Ovary (tissue), 3 donors: ENCODE measurements around the gene MCRS1.

Experiments used
- EP300 ChIP-seq: sonication (generic); formaldehyde crosslinking; IDR thresholded peaks from one replicate; pipeline ENCODE4 v1.6.1; 2017; ENCODE audit warnings: antibody characterized with exemption
- POLR2A ChIP-seq: fragments of 450-650 bp; IDR thresholded peaks from one replicate; pipeline ENCODE4 v1.6.1; 2017; ENCODE audit warnings: antibody characterized with exemption, mild to moderate bottlenecking, moderate library complexity
- TF ChIP-seq, protein P1 (sequence below), 3 donors: fragments of 450-650 bp in 2 of 3; fragments of 200-600 bp in 1 of 3; IDR thresholded peaks; one replicate each; pipeline versions ENCODE4 v1.5.1 to v1.8.0; 2016 to 2022; ENCODE audit warnings: antibody characterized with exemption in 3 of 3, mild to moderate bottlenecking in 1 of 3
- donor health status: DM: no; HTN: no; CAD: no.

DNA sequence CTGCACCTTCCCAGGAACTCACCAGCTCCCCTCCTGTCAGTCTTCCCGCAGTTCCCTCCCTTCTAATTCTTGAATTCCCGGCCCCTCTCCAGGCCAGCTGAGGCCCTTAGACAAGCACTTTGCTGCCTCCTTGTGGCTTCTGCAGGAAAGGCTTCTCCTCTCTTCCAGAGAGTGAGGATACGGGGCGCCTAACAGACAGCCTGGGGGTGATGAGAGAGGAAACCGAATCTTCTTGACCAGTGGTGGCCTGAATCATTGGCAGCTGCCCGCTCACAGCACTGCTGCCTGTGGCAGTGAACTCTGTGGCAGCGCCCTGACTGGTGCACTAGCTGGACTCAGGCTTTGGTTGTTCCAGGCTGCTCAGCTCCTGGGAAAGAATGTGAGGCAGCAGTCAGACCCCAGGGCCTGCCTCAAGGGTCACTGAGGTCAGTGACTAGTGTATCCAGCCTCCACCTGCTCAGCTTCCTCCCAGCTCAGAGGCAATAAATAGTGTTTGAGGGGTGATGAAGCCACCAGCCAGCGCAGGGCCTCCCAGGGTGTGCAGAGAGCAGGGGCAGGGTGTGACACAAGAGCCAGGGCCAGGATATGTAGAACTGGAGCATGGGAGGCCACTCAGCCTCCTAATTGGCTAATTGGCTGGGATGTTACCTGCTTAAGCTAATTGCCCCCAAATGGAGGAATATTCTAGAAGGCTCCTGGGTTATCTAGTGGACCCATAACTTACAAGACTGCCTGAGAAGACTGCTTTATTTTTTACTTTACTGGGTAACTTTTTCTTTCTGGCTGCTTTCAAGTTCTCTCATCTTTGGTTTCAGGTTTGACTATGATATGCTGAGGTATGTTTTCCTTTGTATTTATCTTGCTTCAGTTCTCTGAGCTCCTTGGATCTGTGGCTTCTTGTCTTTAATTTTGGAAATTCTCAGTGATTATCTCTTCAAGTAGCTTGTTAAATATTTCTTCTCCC lies 12.9 kb upstream of the MCRS1 start:
- no peak for TF ChIP-seq POLR2A
- TF ChIP-seq, protein P1, sequence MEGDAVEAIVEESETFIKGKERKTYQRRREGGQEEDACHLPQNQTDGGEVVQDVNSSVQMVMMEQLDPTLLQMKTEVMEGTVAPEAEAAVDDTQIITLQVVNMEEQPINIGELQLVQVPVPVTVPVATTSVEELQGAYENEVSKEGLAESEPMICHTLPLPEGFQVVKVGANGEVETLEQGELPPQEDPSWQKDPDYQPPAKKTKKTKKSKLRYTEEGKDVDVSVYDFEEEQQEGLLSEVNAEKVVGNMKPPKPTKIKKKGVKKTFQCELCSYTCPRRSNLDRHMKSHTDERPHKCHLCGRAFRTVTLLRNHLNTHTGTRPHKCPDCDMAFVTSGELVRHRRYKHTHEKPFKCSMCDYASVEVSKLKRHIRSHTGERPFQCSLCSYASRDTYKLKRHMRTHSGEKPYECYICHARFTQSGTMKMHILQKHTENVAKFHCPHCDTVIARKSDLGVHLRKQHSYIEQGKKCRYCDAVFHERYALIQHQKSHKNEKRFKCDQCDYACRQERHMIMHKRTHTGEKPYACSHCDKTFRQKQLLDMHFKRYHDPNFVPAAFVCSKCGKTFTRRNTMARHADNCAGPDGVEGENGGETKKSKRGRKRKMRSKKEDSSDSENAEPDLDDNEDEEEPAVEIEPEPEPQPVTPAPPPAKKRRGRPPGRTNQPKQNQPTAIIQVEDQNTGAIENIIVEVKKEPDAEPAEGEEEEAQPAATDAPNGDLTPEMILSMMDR (IDR thresholded peaks at IDR 0.05) = peak; percentile 34 to 46 (median 43)
- no peak for TF ChIP-seq EP300
